ENCODE results near the gene RPP30. TPM values are rescaled to one million over a fixed set of nuclear protein-coding genes. Genes with fewer than 3 reads are reported as not detected.
A peak's percentile ranks its signal among the peaks of the same experiment; 100 is the strongest.
"Not testable (repeated sequence)": the region's sequence is repeated elsewhere in the genome, so short reads cannot be mapped to it uniquely, and the experiment has no call there.

Gene RPP30
- total and polyA plus RNA-seq, 2 experiments from 2014 or later, result 31.3 to 54.6 TPM

GRCh38 chr10:90872648-90873020, 860 bp downstream of the RPP30 start:
- no peaks in the 10 kb centered on the region; the same call in 1 of the 2 replicates for H4K20me1 ChIP-seq (ENCODE audit: insufficient read depth)
- peak overlapping the region; percentile 83 for H3K9ac ChIP-seq
- peaks cover 12% of the 10 kb centered on the region for H3K4me1 ChIP-seq (ENCODE audit: insufficient read depth)
- peaks cover 11% of the 10 kb centered on the region; the same call in 1 of the 2 replicates for H3K36me3 ChIP-seq (ENCODE audit: low read depth)
- peak overlapping the region; percentile 91 for H3K4me3 ChIP-seq
- peak; percentile 41 for DNase-seq
- H3K9me2 ChIP-seq (ENCODE audit: insufficient read depth), result no peaks in the 10 kb centered on the region
- H3K27ac ChIP-seq, result peak overlapping the region; percentile 54
- in situ Hi-C loops (cut with MboI), result no loop called here
- peak overlapping the region; percentile 99 for H3K4me2 ChIP-seq (ENCODE audit: unreplicated experiment)
- H3F3A ChIP-seq (ENCODE audit: insufficient read depth), result 0 out of 2 replicates have a peak, but pooled peaks cover 6% of the 10 kb centered on the region
- H3K9me3 ChIP-seq (ENCODE audit: low read depth), result no peaks in the 10 kb centered on the region
- peaks cover 33% of the 10 kb centered on the region for H3K79me2 ChIP-seq (ENCODE audit: insufficient read depth)
- 2 to 4% methylated on average over 8 of the region's 8 CpGs for WGBS, 2 experiments (ENCODE audit: low coverage in 1 of 2, low lambda C conversion rate in 2 of 2, missing lambda C conversion rate in 2 of 2)
- no peaks in the 10 kb centered on the region for H3K27me3 ChIP-seq (replicated peaks; ENCODE audit: insufficient read depth)
- TF ChIP-seq EZH2phosphoT487 (IDR thresholded peaks at IDR 0.05; ENCODE audit: insufficient read depth, low read depth), result no peak
- TF ChIP-seq EZH2 (IDR thresholded peaks at IDR 0.05; ENCODE audit: insufficient read depth, poor library complexity, severe bottlenecking), result no peak
- peak overlapping the region; percentile 98 for H2AFZ ChIP-seq

- H3K4me2 ChIP-seq (ENCODE audit: unreplicated experiment), result no peak overlapping the region
- 89 to 90% methylated on average over 2 of the region's 2 CpGs for WGBS, 2 experiments (ENCODE audit: low coverage in 1 of 2, low lambda C conversion rate in 2 of 2, missing lambda C conversion rate in 2 of 2)
- no peaks in the 10 kb centered on the region; the same call in 1 of the 2 replicates for H4K20me1 ChIP-seq (ENCODE audit: insufficient read depth)
- H2AFZ ChIP-seq, result no peak overlapping the region
- no peak overlapping the region for H3K27ac ChIP-seq
- no peak overlapping the region for H3K4me3 ChIP-seq
- no peaks in the 10 kb centered on the region for H3K9me2 ChIP-seq (ENCODE audit: insufficient read depth)
- H3K36me3 ChIP-seq (ENCODE audit: low read depth), result peaks cover 28% of the 10 kb centered on the region; the same call in 1 of the 2 replicates
- no peak overlapping the region for H3K9ac ChIP-seq
- H3K9me3 ChIP-seq (ENCODE audit: low read depth), result no peaks in the 10 kb centered on the region
- in situ Hi-C loops (cut with MboI), result loop anchor here (25.0 kb wide), 1 partner anchor 1033 kb away; the partner anchor contains the start of genes BTAF1 and FGFBP3
- peaks cover 3% of the 10 kb centered on the region for H3K4me1 ChIP-seq (ENCODE audit: insufficient read depth)
- DNase-seq, result no peak
- H3K27me3 ChIP-seq (replicated peaks; ENCODE audit: insufficient read depth), result no peaks in the 10 kb centered on the region
- TF ChIP-seq EZH2 (IDR thresholded peaks at IDR 0.05; ENCODE audit: insufficient read depth, poor library complexity, severe bottlenecking) (no peak), EZH2phosphoT487 (IDR thresholded peaks at IDR 0.05; ENCODE audit: insufficient read depth, low read depth) (no peak)
- H3F3A ChIP-seq (ENCODE audit: insufficient read depth), result peaks cover 15% of the 10 kb centered on the region; the same call in 1 of the 2 replicates
- peaks cover 10% of the 10 kb centered on the region for H3K79me2 ChIP-seq (ENCODE audit: insufficient read depth)
Measured at GRCh38 chr10:90879062-90879461, 7.3 kb downstream of the RPP30 start.

GRCh38 chr10:90880059-90880719, 8.4 kb downstream of the RPP30 start:
- 66 to 69% methylated on average over 8 of the region's 8 CpGs for WGBS, 2 experiments (ENCODE audit: low coverage in 1 of 2, low lambda C conversion rate in 2 of 2, missing lambda C conversion rate in 2 of 2)
- in situ Hi-C loops (cut with MboI), result loop anchor here (25.0 kb wide), 1 partner anchor 1032 kb away; the partner anchor contains the start of genes BTAF1 and FGFBP3
- not testable (repeated sequence) for H3K79me2 ChIP-seq (ENCODE audit: insufficient read depth); H3K9me2 ChIP-seq (ENCODE audit: insufficient read depth); H3K27ac ChIP-seq; H3K27me3 ChIP-seq (replicated peaks; ENCODE audit: insufficient read depth); H3K9me3 ChIP-seq (ENCODE audit: low read depth); H2AFZ ChIP-seq; H3K4me2 ChIP-seq (ENCODE audit: unreplicated experiment); H4K20me1 ChIP-seq (ENCODE audit: insufficient read depth); H3K9ac ChIP-seq; H3K4me3 ChIP-seq
- Histone ChIP-seq H3K36me3 (ENCODE audit: low read depth) (peaks cover 28% of the 10 kb centered on the region; the same call in 1 of the 2 replicates), H3K4me1 (ENCODE audit: insufficient read depth) (peaks cover 14% of the 10 kb centered on the region), H3F3A (ENCODE audit: insufficient read depth) (peaks cover 26% of the 10 kb centered on the region)
- peak; percentile 52 for DNase-seq

GRCh38 chr10:90884431-90884830, 12.7 kb downstream of the RPP30 start:
- H3K4me2 ChIP-seq (ENCODE audit: unreplicated experiment), result peak overlapping the region; percentile 78
- peak overlapping the region; percentile 85 for H3K27ac ChIP-seq
- H3K36me3 ChIP-seq (ENCODE audit: low read depth), result peaks cover 24% of the 10 kb centered on the region; the same call in 1 of the 2 replicates
- peak; percentile 79 for DNase-seq
- no peaks in the 10 kb centered on the region for H3K79me2 ChIP-seq (ENCODE audit: insufficient read depth)
- in situ Hi-C loops (cut with MboI), result loop anchor here (25.0 kb wide), 1 partner anchor 1028 kb away; the partner anchor contains the start of genes BTAF1 and FGFBP3
- H3K27me3 ChIP-seq (replicated peaks; ENCODE audit: insufficient read depth), result no peaks in the 10 kb centered on the region
- H3K4me1 ChIP-seq (ENCODE audit: insufficient read depth), result peaks cover 33% of the 10 kb centered on the region
- no peaks in the 10 kb centered on the region for H3K9me2 ChIP-seq (ENCODE audit: insufficient read depth)
- peaks cover 30% of the 10 kb centered on the region for H3F3A ChIP-seq (ENCODE audit: insufficient read depth)
- H4K20me1 ChIP-seq (ENCODE audit: insufficient read depth), result no peaks in the 10 kb centered on the region
- TF ChIP-seq EZH2 (IDR thresholded peaks at IDR 0.05; ENCODE audit: insufficient read depth, poor library complexity, severe bottlenecking) (no peak), EZH2phosphoT487 (IDR thresholded peaks at IDR 0.05; ENCODE audit: insufficient read depth, low read depth) (no peak)
- no peak overlapping the region for H2AFZ ChIP-seq
- no peaks in the 10 kb centered on the region for H3K9me3 ChIP-seq (ENCODE audit: low read depth)
- WGBS, 2 experiments (ENCODE audit: low coverage in 1 of 2, low lambda C conversion rate in 2 of 2, missing lambda C conversion rate in 2 of 2), result 45 to 59% methylated on average over 3 of the region's 3 CpGs
- H3K4me3 ChIP-seq, result peak overlapping the region; percentile 38
- H3K9ac ChIP-seq, result peak overlapping the region; percentile 59

All from GM23248 (cell line).